CD14-positive monocyte (primary cell): ENCODE measurements around the gene KLHDC9. TPM values are rescaled to one million over a fixed set of nuclear protein-coding genes. Genes with fewer than 3 reads are reported as not detected.

Experiments used
- DNase-seq, 3 donors: peaks; one replicate each; pipeline ENCODE4 v3.0.0-alpha.2; 2011 to 2022
- H2AFZ ChIP-seq: 2 replicates; pipeline ENCODE4 v1.6.0; 2012; ENCODE audit warnings: mild to moderate bottlenecking, low read depth, low read length, inconsistent platforms; ENCODE audit not compliant: insufficient read depth, poor library complexity, severe bottlenecking
- H3K27ac ChIP-seq, 2 donors: 1 replicate in 1 of 2; 2 replicates in 1 of 2; pipeline ENCODE4 v1.5.1; 2012 to 2013; ENCODE audit warnings: low read length in 2 of 2, control low read depth in 1 of 2, inconsistent platforms in 1 of 2, low read depth in 1 of 2, mild to moderate bottlenecking in 1 of 2
- H3K27me3 ChIP-seq, 2 donors: one replicate each; pipeline versions ENCODE4 v1.6.0 to v1.6.1; 2011 to 2013; ENCODE audit warnings: low read length in 2 of 2; ENCODE audit not compliant: control insufficient read depth in 2 of 2, insufficient read depth in 2 of 2
- H3K36me3 ChIP-seq, 2 donors: replicated peaks in 1 of 2; 1 replicate in 1 of 2; 2 replicates in 1 of 2; pipeline versions ENCODE4 v1.5.1 to v1.6.1; 2012 to 2013; ENCODE audit warnings: low read length in 2 of 2, control low read depth in 1 of 2, inconsistent platforms in 1 of 2, mild to moderate bottlenecking in 1 of 2; ENCODE audit not compliant: insufficient read depth in 2 of 2, control insufficient read depth in 1 of 2
- H3K4me1 ChIP-seq, 2 donors: 1 replicate in 1 of 2; 2 replicates in 1 of 2; pipeline versions ENCODE4 v1.5.1 to v1.6.1; 2012 to 2013; ENCODE audit warnings: low read length in 2 of 2, control low read depth in 1 of 2, inconsistent platforms in 1 of 2, mild to moderate bottlenecking in 1 of 2, moderate library complexity in 1 of 2; ENCODE audit not compliant: insufficient read depth in 2 of 2, control insufficient read depth in 1 of 2
- H3K4me2 ChIP-seq: replicated peaks from 2 replicates; pipeline ENCODE3; 2012; ENCODE audit warnings: low read length, moderate library complexity, mild to moderate bottlenecking; ENCODE audit not compliant: poor library complexity, severe bottlenecking; ENCODE audit errors: extremely low read depth
- H3K4me3 ChIP-seq, 3 experiments: fragments of 200-600 bp in 1 of 3; sonication (generic) in 1 of 3; replicated peaks in 1 of 3; 1 replicate in 2 of 3; 2 replicates in 1 of 3; pipeline ENCODE4 v1.5.1; 2011 to 2013; ENCODE audit warnings: low read length in 3 of 3, mild to moderate bottlenecking in 3 of 3, control low read depth in 2 of 3, low read depth in 2 of 3, inconsistent platforms in 1 of 3, moderate library complexity in 1 of 3
- H3K79me2 ChIP-seq: 2 replicates; pipeline ENCODE4 v1.6.0; 2012; ENCODE audit warnings: mild to moderate bottlenecking, control low read depth, inconsistent platforms, low read length, moderate library complexity; ENCODE audit not compliant: insufficient read depth
- H3K9ac ChIP-seq: 2 replicates; pipeline ENCODE4 v1.6.0; 2017; ENCODE audit warnings: low read length, mild to moderate bottlenecking; ENCODE audit not compliant: insufficient read depth, poor library complexity, severe bottlenecking
- H3K9me3 ChIP-seq, 2 donors: replicated peaks in 1 of 2; 1 replicate in 1 of 2; 2 replicates in 1 of 2; pipeline versions ENCODE4 v1.5.1 to v1.6.1; 2012 to 2013; ENCODE audit warnings: low read length in 2 of 2, control low read depth in 1 of 2; ENCODE audit not compliant: control insufficient read depth in 1 of 2, insufficient read depth in 1 of 2
- H4K20me1 ChIP-seq: 2 replicates; pipeline ENCODE4 v1.6.0; 2012; ENCODE audit warnings: mild to moderate bottlenecking, low read length, control low read depth, moderate library complexity; ENCODE audit not compliant: insufficient read depth
- H3K27ac Mint-ChIP-seq, 7 donors: one replicate each; pipeline ENCODE4 v1.8.0; 2020; ENCODE audit warnings: mild to moderate bottlenecking in 7 of 7, mixed read lengths in 7 of 7, moderate library complexity in 6 of 7, inconsistent platforms in 2 of 7
- H3K27me3 Mint-ChIP-seq, 3 donors: one replicate each; pipeline ENCODE4 v1.8.0; 2021 to 2022; ENCODE audit warnings: low read depth in 3 of 3, mild to moderate bottlenecking in 3 of 3, mixed read lengths in 3 of 3, moderate library complexity in 3 of 3, inconsistent platforms in 1 of 3
- H3K36me3 Mint-ChIP-seq, 2 donors: one replicate each; pipeline ENCODE4 v1.8.0; 2020; ENCODE audit warnings: mixed read lengths in 2 of 2, inconsistent platforms in 1 of 2, mild to moderate bottlenecking in 1 of 2
- H3K4me1 Mint-ChIP-seq: one replicate; pipeline ENCODE4 v1.8.0; 2020; ENCODE audit warnings: mild to moderate bottlenecking, mixed read lengths
- H3K4me3 Mint-ChIP-seq, 2 donors: one replicate each; pipeline ENCODE4 v1.8.0; 2020; ENCODE audit warnings: mild to moderate bottlenecking in 2 of 2, mixed read lengths in 2 of 2, moderate library complexity in 1 of 2
- H3K9me3 Mint-ChIP-seq, 7 donors: one replicate each; pipeline ENCODE4 v1.8.0; 2020 to 2022; ENCODE audit warnings: mixed read lengths in 7 of 7, mild to moderate bottlenecking in 6 of 7, moderate library complexity in 6 of 7, inconsistent platforms in 2 of 7
- CTCF ChIP-seq: fragments of 200-600 bp; IDR thresholded peaks from one replicate; pipeline ENCODE4 v1.8.0; 2022; ENCODE audit warnings: antibody characterized with exemption, mild to moderate bottlenecking
- WGBS: methylation state at CpG from one replicate; pipeline ENCODE4 v1.1.5; 2013; ENCODE audit warnings: missing lambda C conversion rate; ENCODE audit not compliant: insufficient coverage; 5-methylcytosine and 5-hydroxymethylcytosine counted together
- intact Hi-C, 2 donors: fragments of 100-400 bp; cut with micrococcal nuclease; formaldehyde crosslinking; loops; one replicate each; pipeline versions ENCODE4 v1.15.0 to v1.15.1; 2023
- polyA plus RNA-seq, 3 donors: library from polyadenylated mRNA; depleted of rRNA in 1 of 3; unstranded in 2 of 3; stranded (reverse) in 1 of 3; fragments of 300-500 nt in 2 of 3; fragments of >200 nt in 1 of 3; fragmentation: Illumina TruSeq in 2 of 3; gene quantifications; 1 replicate in 2 of 3; 2 replicates in 1 of 3; pipeline ENCODE4 v1.2.3, GENCODE V29; 2012 to 2021

Gene KLHDC9
- polyA plus RNA-seq, 3 donors = 0.08 TPM; not detected in 2

DNA sequence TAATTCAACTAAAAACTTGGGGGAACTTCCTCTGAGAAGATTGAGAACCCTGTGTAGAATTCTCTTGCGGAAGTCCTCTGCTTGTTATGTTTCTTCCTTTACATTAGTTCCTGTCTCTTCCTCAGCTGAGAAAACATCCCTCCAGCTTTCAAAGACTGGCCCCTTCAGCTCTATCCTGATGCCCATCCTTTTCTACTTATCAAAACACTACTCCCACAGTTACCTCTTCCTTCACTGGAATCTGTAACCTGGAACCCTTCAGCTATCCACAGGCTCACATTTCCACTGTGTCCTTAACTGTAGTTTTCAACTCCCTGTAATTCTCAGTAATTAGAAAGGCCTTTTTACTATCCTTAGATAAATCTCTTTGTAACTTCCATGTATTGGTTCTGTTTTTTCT, 40.3 kb downstream of the KLHDC9 start:
- Histone ChIP-seq H2AFZ (peak overlapping the region; percentile 84), H3K27me3 (no peaks in the 10 kb centered on the region), H3K36me3 (no peaks in the 10 kb centered on the region), H3K79me2 (peaks cover 44% of the 10 kb centered on the region), H3K4me3 (peak overlapping the region in 1 of 3 experiments; percentile 24), H3K4me2 (peak overlapping the region; percentile 33), H3K27ac (peak overlapping the region; percentile 47 to 88), H3K9ac (peak overlapping the region; percentile 36), H3K4me1 (peaks cover 45 to 49% of the 10 kb centered on the region in 2 donors), H4K20me1 (no peaks in the 10 kb centered on the region), H3K9me3 (no peaks in the 10 kb centered on the region)
- H3K27me3 Mint-ChIP-seq = no peaks in the 10 kb centered on the region
- peaks cover 48% of the 10 kb centered on the region for H3K4me1 Mint-ChIP-seq
- H3K27ac Mint-ChIP-seq = peak overlapping the region; percentile 85 to 97 (median 92)
- H3K4me3 Mint-ChIP-seq = peak overlapping the region in 1 of 2 donors; percentile 70
- intact Hi-C loops = loop anchor here in 1 of 2 donors (2.0 to 5.0 kb wide), 3 partner anchors 42 to 91 kb away; partner anchors contain the start of genes ARHGAP30 and USF1
- no peaks in the 10 kb centered on the region for H3K9me3 Mint-ChIP-seq
- TF ChIP-seq CTCF = no peak
- 0% methylated on average over 1 of the region's 1 CpG for WGBS
- peak in 2 of 3 donors; percentile 31 to 45 for DNase-seq
- H3K36me3 Mint-ChIP-seq = peaks cover 2 to 3% of the 10 kb centered on the region in 2 donors

- Mint-ChIP-seq H3K4me3 (no peak overlapping the region), H3K27me3 (no peaks in the 10 kb centered on the region), H3K27ac (peak overlapping the region in 5 of 7 donors; percentile 35 to 97 (median 86)), H3K9me3 (no peaks in the 10 kb centered on the region), H3K36me3 (peaks cover 2 to 3% of the 10 kb centered on the region in 2 donors), H3K4me1 (peaks cover 48% of the 10 kb centered on the region)
- no peak overlapping the region for H3K4me3 ChIP-seq
- no peaks in the 10 kb centered on the region for H4K20me1 ChIP-seq
- intact Hi-C loops = loop anchor here (2.0 to 10.0 kb wide), 4 partner anchors 43 to 145 kb away; partner anchors contain the start of genes ARHGAP30 (in 1 of the 2) and USF1 (in 1 of the 2)
- no peak overlapping the region for H3K9ac ChIP-seq
- H3K9me3 ChIP-seq = no peaks in the 10 kb centered on the region
- peak; percentile 73 for TF ChIP-seq CTCF
- H2AFZ ChIP-seq = no peak overlapping the region
- peaks cover 31% of the 10 kb centered on the region for H3K79me2 ChIP-seq
- no peaks in the 10 kb centered on the region for H3K36me3 ChIP-seq
- H3K27me3 ChIP-seq = no peaks in the 10 kb centered on the region
- no peak overlapping the region for H3K4me2 ChIP-seq
- peak; percentile 47 to 60 (median 51) for DNase-seq
- WGBS = no CpG with 5 or more reads among the region's 1 CpG
- peak overlapping the region in 1 of 2 donors; percentile 88 for H3K27ac ChIP-seq
- H3K4me1 ChIP-seq = peaks cover 40 to 42% of the 10 kb centered on the region in 2 donors
Measured at GRCh38 chr1:161139766-161140165, 41.6 kb downstream of the KLHDC9 start.
